Ovary (tissue), 9 donors: ENCODE measurements around the gene CDK18. TPM values are rescaled to one million over a fixed set of nuclear protein-coding genes. Genes with fewer than 3 reads are reported as not detected.

Source experiments
- DNase-seq, 5 donors: peaks; one replicate each; pipeline ENCODE4 v3.0.0-alpha.2; 2019 to 2020
- H3K27ac ChIP-seq, 2 donors: fragments of 200-600 bp; one replicate each; pipeline versions ENCODE4 v1.5.1 to v1.8.0; 2019 to 2022
- H3K27me3 ChIP-seq: fragments of 200-600 bp; one replicate; pipeline ENCODE4 v1.8.0; 2022
- H3K36me3 ChIP-seq: fragments of 200-600 bp; sonication (generic); one replicate; pipeline ENCODE4 v1.5.1; 2019
- H3K4me1 ChIP-seq: one replicate; pipeline ENCODE4 v1.8.1; 2013; ENCODE audit warnings: mild to moderate bottlenecking, moderate library complexity; ENCODE audit not compliant: insufficient read depth
- H3K4me3 ChIP-seq: fragments of 200-600 bp; sonication (generic); one replicate; pipeline ENCODE4 v1.5.1; 2017
- H3K9me3 ChIP-seq, 2 donors: fragments of 200-600 bp in 1 of 2; sonication (generic) in 1 of 2; one replicate each; pipeline versions ENCODE4 v1.5.1 to v1.8.1; 2013 to 2019; ENCODE audit warnings: mild to moderate bottlenecking in 1 of 2, moderate library complexity in 1 of 2
- EP300 ChIP-seq: sonication (generic); formaldehyde crosslinking; IDR thresholded peaks from one replicate; pipeline ENCODE4 v1.6.1; 2017; ENCODE audit warnings: antibody characterized with exemption
- POLR2A ChIP-seq: fragments of 450-650 bp; IDR thresholded peaks from one replicate; pipeline ENCODE4 v1.6.1; 2017; ENCODE audit warnings: antibody characterized with exemption, mild to moderate bottlenecking, moderate library complexity
- WGBS, 3 donors: extraction: QIAGEN DNeasy Blood & Tissue Kit in 1 of 3; methylation state at CpG; one replicate each; pipeline versions ENCODE4 v1.1.5 to v1.1.7; 2013 to 2017; 5-methylcytosine and 5-hydroxymethylcytosine counted together
- intact Hi-C, 4 donors: fragments of 100-400 bp; cut with DNase I; formaldehyde crosslinking; loops; one replicate each; pipeline versions ENCODE4 v1.11.0 to v1.15.1; 2022 to 2023
- polyA plus RNA-seq, 2 donors: library from polyadenylated mRNA; stranded (reverse); fragments of 200-250 nt in 1 of 2; fragments of 350-450 nt in 1 of 2; fragmentation: Illumina TruSeq in 1 of 2; extraction: RNeasy Lipid Tissue Mini Kit (QIAGEN cat#74804) in 1 of 2; gene quantifications; one replicate each; pipeline ENCODE4 v1.2.3, GENCODE V29; 2013 to 2014
- total RNA-seq, 7 donors: library from RNA; depleted of rRNA in 2 of 7; stranded (reverse); fragments of >200 nt in 2 of 7; fragmentation: NEBNext Ultra II Directional in 3 of 7; extraction: Animal tissue kit (Norgen Biotek cat#: 25700) in 3 of 7; gene quantifications; one replicate each; pipeline versions ENCODE4 v1.1.0 to v1.2.4, GENCODE V29; 2016 to 2023
- TF ChIP-seq, protein P1 (sequence below), 3 donors: fragments of 450-650 bp in 2 of 3; fragments of 200-600 bp in 1 of 3; IDR thresholded peaks; one replicate each; pipeline versions ENCODE4 v1.5.1 to v1.8.0; 2016 to 2022; ENCODE audit warnings: antibody characterized with exemption in 3 of 3, mild to moderate bottlenecking in 1 of 3
- donor health status: DM: no; HTN: no; CAD: no; lungs with moderate emphysema.
- donor health status: DM: no; HTN: no; CAD: no.
- donor health status: Bipolar disorder and iron deficiency.
- donor health status: DM: yes; HTN: yes; CAD: no.
- donor health status: DM: no; HTN: no; CAD: no.
- donor health status: DM: yes; HTN: yes; CAD: no.

CDK18 gene
- total and polyA plus RNA-seq, 9 donors = 6.3 to 31.5 (median 18.8) TPM

DNA sequence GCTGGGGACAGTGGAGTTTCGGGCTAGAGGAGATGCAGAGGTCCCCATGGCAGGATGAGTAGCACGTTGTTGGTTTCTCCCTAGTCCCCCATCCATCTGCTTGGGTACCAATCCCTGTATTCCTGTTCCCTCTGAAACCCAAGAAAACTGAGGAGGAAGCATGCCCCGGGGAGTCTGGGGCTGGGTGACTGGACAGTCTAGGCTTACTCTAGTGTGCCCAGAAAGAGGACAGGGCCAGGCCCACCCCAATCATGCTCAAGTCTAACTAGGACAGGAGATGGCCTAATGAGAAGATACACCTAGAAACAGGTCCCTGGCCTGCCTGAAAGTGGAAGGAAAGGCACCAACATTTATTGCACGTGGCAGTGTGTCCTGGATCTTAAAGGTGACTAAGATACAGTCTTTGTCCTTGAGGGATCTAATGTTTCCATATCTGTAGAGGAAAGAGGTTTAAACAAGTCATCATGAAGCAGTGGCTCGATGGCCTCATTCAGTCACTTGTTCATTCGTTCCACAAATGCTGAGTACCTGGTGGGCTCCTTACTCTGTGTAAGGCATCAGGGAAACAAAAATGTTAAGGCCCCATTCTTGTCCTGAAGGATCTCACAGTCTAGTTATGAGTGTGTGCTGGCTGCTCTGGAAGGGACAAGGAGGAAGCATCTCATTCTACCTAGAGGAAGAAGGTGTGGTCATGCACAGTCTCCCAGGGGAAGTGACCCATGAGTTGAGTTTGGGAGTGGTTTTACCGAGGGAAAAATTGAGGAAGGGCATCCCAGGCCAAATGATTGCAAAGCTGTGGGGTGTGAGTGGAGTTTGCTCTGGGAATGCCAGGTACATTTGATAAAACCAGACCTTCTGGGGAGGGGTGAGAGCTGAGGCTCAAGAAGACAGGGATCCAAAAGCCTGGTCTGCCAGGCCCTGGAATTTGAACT is 10.0 kb downstream of the CDK18 start:
- TF ChIP-seq, protein P1, sequence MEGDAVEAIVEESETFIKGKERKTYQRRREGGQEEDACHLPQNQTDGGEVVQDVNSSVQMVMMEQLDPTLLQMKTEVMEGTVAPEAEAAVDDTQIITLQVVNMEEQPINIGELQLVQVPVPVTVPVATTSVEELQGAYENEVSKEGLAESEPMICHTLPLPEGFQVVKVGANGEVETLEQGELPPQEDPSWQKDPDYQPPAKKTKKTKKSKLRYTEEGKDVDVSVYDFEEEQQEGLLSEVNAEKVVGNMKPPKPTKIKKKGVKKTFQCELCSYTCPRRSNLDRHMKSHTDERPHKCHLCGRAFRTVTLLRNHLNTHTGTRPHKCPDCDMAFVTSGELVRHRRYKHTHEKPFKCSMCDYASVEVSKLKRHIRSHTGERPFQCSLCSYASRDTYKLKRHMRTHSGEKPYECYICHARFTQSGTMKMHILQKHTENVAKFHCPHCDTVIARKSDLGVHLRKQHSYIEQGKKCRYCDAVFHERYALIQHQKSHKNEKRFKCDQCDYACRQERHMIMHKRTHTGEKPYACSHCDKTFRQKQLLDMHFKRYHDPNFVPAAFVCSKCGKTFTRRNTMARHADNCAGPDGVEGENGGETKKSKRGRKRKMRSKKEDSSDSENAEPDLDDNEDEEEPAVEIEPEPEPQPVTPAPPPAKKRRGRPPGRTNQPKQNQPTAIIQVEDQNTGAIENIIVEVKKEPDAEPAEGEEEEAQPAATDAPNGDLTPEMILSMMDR (IDR thresholded peaks at IDR 0.05) = no peak
- TF ChIP-seq EP300 (no peak), POLR2A (no peak)
- DNase-seq = no peak
- Histone ChIP-seq H3K36me3 (no peaks in the 10 kb centered on the region), H3K27me3 (no peaks in the 10 kb centered on the region), H3K4me3 (no peak overlapping the region), H3K9me3 (no peaks in the 10 kb centered on the region), H3K4me1 (peaks cover 13% of the 10 kb centered on the region), H3K27ac (no peak overlapping the region)
- 79 to 86% (median 85%) methylated on average over 7 of the region's 7 CpGs for WGBS, 3 donors
- intact Hi-C loops = no loop called here

DNA sequence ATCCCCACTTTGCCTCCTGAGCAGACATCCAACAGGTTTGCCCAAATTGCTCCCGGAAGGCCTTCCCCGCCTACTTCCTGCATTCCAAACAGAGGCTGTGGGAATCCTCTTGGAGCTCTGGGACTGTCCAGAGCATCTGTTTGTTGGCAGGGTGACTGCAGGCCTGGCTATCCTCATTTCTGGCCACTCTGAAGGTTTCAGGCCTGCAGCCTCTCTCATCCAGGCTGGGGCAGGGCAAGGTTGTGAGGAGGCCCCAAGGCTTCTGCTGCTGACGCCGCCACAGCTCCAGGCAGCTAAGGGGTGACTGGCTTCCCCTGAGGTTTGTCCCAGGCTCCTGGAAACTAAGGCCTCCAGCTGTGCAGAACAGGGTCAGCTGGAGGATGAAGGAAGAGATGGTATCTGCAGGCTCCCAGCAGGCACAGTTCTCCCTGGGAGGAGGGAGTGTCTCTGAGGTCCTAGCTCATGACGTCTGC is 11.3 kb downstream of the CDK18 start:
- 23 to 48% (median 31%) methylated on average over 5 of the region's 5 CpGs for WGBS, 3 donors
- no peak overlapping the region for H3K4me3 ChIP-seq
- H3K36me3 ChIP-seq = no peaks in the 10 kb centered on the region
- H3K27me3 ChIP-seq = no peaks in the 10 kb centered on the region
- H3K27ac ChIP-seq = peak overlapping the region in 1 of 2 donors; percentile 35
- H3K4me1 ChIP-seq = peaks cover 13% of the 10 kb centered on the region
- no peak for TF ChIP-seq EP300
- no peak for TF ChIP-seq POLR2A
- TF ChIP-seq, protein P1 (IDR thresholded peaks at IDR 0.05) = no peak
- no peaks in the 10 kb centered on the region for H3K9me3 ChIP-seq
- intact Hi-C loops = no loop called here
- peak in 2 of 5 donors; percentile 53 to 76 for DNase-seq

DNA sequence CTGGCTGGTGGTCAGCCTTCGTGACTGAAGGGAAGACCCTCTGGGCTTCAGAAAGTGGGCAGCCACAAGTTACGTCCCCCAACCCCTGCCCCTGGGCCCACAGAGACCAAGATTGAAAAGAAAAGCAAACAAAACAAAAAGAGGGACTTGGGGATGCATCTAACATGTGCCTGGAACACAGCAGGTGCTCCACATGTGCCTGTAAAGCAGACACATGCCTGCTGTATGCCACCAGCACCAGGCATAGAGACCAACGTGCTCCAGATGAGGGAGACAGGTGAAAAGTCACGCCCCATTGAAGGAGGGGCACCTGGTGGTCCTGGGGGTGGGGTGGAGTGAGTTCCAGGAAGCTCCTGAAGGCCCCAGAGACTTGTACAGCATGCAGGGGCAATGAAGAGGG is 11.9 kb downstream of the CDK18 start:
- intact Hi-C loops = no loop called here
- TF ChIP-seq EP300 = no peak
- TF ChIP-seq POLR2A = no peak
- TF ChIP-seq, protein P1 (IDR thresholded peaks at IDR 0.05) = no peak
- Histone ChIP-seq H3K9me3 (no peaks in the 10 kb centered on the region), H3K27ac (peak overlapping the region in 1 of 2 donors; percentile 35), H3K4me3 (no peak overlapping the region), H3K36me3 (no peaks in the 10 kb centered on the region), H3K4me1 (peaks cover 13% of the 10 kb centered on the region), H3K27me3 (no peaks in the 10 kb centered on the region)
- no peak for DNase-seq
- 77 to 88% (median 77%) methylated on average over 4 of the region's 4 CpGs for WGBS, 3 donors

DNA sequence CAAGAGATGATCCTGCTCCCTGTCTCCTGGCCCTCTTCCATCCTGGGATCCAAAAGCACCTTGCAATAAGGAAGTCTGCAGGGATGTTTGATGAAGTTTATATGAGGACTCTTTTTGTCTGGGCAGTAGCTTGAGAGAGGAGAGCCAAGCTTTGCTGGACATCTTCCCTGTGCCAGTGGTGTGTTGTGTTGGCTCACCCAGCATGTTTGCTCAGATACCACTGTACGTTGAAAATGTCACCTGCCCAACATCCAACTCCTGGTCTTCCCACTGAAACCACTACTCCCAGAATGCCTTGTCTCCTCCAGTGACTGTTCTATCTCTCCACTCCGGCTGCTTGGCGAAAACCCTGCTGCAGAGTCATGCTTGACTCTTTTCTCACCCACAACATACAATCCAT is 12.8 kb downstream of the CDK18 start:
- Histone ChIP-seq H3K27me3 (no peaks in the 10 kb centered on the region), H3K9me3 (no peaks in the 10 kb centered on the region), H3K4me1 (peaks cover 13% of the 10 kb centered on the region), H3K36me3 (no peaks in the 10 kb centered on the region), H3K4me3 (no peak overlapping the region), H3K27ac (no peak overlapping the region)
- no peak for DNase-seq
- intact Hi-C loops = no loop called here
- TF ChIP-seq EP300 (no peak), POLR2A (no peak)
- TF ChIP-seq, protein P1 (IDR thresholded peaks at IDR 0.05) = no peak
- WGBS, 3 donors = 71 to 84% (median 77%) methylated on average over 3 of the region's 3 CpGs
